AG09319 (cell line): ENCODE measurements around the gene ARX.

Source experiments
- DNase-seq: peaks from one replicate; pipeline ENCODE4 v3.0.0-alpha.2; 2010; ENCODE audit warnings: low read depth; ENCODE audit errors: extremely low read depth
- TF ChIP-seq, protein P1 (sequence below): IDR thresholded peaks from 2 replicates; pipeline ENCODE4 v1.5.1; 2011; ENCODE audit warnings: low read depth, mild to moderate bottlenecking, inconsistent platforms, low read length, moderate library complexity

ARX gene

GRCh38 chrX:25001808-25002660, 13.7 kb downstream of the ARX start:
- no peak for DNase-seq
- TF ChIP-seq, protein P1, sequence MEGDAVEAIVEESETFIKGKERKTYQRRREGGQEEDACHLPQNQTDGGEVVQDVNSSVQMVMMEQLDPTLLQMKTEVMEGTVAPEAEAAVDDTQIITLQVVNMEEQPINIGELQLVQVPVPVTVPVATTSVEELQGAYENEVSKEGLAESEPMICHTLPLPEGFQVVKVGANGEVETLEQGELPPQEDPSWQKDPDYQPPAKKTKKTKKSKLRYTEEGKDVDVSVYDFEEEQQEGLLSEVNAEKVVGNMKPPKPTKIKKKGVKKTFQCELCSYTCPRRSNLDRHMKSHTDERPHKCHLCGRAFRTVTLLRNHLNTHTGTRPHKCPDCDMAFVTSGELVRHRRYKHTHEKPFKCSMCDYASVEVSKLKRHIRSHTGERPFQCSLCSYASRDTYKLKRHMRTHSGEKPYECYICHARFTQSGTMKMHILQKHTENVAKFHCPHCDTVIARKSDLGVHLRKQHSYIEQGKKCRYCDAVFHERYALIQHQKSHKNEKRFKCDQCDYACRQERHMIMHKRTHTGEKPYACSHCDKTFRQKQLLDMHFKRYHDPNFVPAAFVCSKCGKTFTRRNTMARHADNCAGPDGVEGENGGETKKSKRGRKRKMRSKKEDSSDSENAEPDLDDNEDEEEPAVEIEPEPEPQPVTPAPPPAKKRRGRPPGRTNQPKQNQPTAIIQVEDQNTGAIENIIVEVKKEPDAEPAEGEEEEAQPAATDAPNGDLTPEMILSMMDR = no peak

GRCh38 chrX:24999511-24999910, 16.3 kb downstream of the ARX start:
- TF ChIP-seq, protein P1 = no peak
- no peak for DNase-seq

GRCh38 chrX:24996096-24996709, 19.6 kb downstream of the ARX start:
- no peak for DNase-seq
- TF ChIP-seq, protein P1 = no peak

DNA sequence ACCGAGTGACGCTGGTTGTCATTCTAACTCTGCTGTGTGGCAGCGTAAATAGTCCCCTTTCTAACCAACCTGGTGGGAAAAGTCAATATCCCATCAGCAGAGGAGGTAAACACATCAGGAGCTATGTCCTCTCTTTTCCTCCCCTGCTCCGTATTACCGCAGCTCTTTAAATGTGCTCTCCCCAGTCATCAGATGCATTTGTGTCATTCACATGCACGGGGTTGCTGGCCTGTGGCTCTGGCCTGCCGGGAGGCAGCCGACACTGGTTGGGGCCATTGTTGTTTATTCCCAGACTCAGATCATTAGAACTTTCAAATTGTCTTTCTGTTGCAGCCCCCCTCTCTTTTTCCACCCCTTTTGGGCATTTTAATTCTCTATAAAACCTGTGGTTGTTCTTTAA, 21.9 kb downstream of the ARX start:
- no peak for DNase-seq
- TF ChIP-seq, protein P1 = no peak

DNA sequence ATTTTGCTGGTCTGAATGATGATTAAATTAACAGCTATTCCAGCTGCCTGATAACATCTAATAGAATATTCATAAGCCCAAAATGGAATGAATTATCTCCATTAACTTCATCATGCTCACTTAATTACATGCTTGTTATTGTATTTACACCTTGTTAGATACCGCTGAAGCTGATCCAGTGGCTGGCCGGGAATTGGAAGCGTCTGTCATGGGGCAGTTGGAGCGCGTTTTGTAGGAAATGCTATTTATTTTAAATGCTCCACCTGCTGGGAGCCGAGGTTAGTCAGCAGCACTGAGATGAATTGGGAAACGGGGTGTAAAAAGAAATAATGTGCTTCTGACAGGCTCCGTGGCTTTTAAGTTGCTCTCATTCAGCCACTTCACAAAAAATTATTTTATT, 25.2 kb downstream of the ARX start:
- DNase-seq = no peak
- TF ChIP-seq, protein P1 = no peak

GRCh38 chrX:24988314-24988713, 27.5 kb downstream of the ARX start:
- no peak for DNase-seq
- TF ChIP-seq, protein P1 = no peak

GRCh38 chrX:24987731-24988130, 28.0 kb downstream of the ARX start:
- no peak for DNase-seq
- TF ChIP-seq, protein P1 = no peak
